GM06990 (cell line): Measurements from ENCODE around the gene ADAMTS9.

Experiments
- DNase-seq: peaks from one replicate; pipeline ENCODE4 v3.0.0-alpha.2; 2011; ENCODE audit not compliant: insufficient read length; ENCODE audit errors: extremely low read depth
- H3K27me3 ChIP-seq: replicated peaks from 2 replicates; pipeline ENCODE4 v1.6.0; 2011; ENCODE audit warnings: low read length; ENCODE audit not compliant: control insufficient read depth, insufficient read depth
- H3K36me3 ChIP-seq: 2 replicates; pipeline ENCODE4 v1.5.1; 2011; ENCODE audit warnings: low read length; ENCODE audit not compliant: control insufficient read depth, insufficient read depth
- H3K4me3 ChIP-seq: replicated peaks from 2 replicates; pipeline ENCODE4 v1.5.1; 2011; ENCODE audit warnings: low read depth, mild to moderate bottlenecking, control low read depth, low read length
- TF ChIP-seq, protein P1 (sequence below): IDR thresholded peaks from 2 replicates; pipeline ENCODE4 v1.5.1; 2011; ENCODE audit warnings: low read length, control low read depth, mild to moderate bottlenecking, inconsistent platforms; ENCODE audit not compliant: insufficient read depth, poor library complexity, severe bottlenecking

Gene ADAMTS9

DNA sequence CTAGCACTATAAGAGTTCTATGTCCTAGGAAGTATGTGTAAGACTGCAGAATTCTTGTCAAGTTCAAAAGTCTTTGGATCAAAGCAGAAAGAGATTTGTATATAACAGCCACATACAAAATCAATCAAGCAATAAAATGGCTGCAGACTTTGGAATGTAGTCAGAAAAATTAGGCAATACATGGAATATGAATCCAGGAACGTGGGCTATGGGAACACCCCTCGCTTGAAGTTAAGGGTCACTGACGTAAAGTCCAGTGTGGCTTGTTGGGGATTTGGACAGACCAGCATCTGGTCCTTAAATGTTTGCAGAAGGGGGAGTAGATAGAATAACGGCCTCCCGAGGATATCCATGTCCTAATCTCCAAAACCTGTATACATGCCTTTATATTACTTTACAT lies 178.6 kb downstream of the ADAMTS9 start:
- TF ChIP-seq, protein P1, sequence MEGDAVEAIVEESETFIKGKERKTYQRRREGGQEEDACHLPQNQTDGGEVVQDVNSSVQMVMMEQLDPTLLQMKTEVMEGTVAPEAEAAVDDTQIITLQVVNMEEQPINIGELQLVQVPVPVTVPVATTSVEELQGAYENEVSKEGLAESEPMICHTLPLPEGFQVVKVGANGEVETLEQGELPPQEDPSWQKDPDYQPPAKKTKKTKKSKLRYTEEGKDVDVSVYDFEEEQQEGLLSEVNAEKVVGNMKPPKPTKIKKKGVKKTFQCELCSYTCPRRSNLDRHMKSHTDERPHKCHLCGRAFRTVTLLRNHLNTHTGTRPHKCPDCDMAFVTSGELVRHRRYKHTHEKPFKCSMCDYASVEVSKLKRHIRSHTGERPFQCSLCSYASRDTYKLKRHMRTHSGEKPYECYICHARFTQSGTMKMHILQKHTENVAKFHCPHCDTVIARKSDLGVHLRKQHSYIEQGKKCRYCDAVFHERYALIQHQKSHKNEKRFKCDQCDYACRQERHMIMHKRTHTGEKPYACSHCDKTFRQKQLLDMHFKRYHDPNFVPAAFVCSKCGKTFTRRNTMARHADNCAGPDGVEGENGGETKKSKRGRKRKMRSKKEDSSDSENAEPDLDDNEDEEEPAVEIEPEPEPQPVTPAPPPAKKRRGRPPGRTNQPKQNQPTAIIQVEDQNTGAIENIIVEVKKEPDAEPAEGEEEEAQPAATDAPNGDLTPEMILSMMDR = no peak
- Histone ChIP-seq H3K27me3 (no peaks in the 10 kb centered on the region), H3K4me3 (no peak overlapping the region), H3K36me3 (no peaks in the 10 kb centered on the region)
- no peak for DNase-seq

DNA sequence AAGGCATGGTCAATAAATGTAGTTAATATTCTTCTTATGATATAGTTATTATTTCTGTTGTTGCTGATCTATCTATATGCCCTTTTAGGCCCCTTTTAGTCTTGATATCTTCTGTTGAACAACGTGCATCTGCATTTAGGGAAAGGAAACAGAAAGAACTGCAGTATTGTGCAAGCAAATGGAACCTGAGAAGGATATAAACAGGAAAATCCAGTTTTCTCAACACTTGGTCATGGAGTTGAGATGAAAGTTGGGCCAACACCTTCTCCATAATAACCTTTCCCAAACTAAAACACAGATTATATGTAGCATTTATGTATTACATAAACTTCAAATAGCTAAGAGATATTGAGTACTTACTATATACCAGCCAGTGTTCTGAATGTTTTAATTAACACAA lies 179.7 kb downstream of the ADAMTS9 start:
- H3K4me3 ChIP-seq = no peak overlapping the region
- DNase-seq = no peak
- H3K36me3 ChIP-seq = no peaks in the 10 kb centered on the region
- no peaks in the 10 kb centered on the region for H3K27me3 ChIP-seq
- TF ChIP-seq, protein P1 = no peak

DNA sequence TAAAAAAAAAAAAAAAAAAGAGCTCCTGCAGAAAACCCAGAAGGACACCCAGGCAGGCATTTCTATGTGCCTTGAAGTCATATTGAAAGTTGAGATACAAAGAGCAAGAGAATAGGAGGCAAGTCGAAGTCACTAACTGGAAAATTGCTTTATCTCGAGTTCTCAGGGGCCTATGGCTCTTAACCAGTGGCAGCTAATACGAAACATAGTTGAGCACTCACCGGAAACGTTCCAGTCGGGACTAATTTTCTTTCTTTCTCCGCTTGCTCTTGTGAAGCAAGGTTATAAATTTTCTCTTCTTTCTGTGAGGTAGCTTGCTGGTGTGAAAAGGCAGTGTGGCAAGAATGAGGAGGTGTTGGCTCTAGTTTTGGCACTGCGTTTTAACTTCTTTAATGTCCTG lies 181.5 kb downstream of the ADAMTS9 start:
- peak; percentile 29 for DNase-seq
- Histone ChIP-seq H3K36me3 (no peaks in the 10 kb centered on the region), H3K4me3 (no peak overlapping the region), H3K27me3 (no peaks in the 10 kb centered on the region)
- TF ChIP-seq, protein P1 = no peak

DNA sequence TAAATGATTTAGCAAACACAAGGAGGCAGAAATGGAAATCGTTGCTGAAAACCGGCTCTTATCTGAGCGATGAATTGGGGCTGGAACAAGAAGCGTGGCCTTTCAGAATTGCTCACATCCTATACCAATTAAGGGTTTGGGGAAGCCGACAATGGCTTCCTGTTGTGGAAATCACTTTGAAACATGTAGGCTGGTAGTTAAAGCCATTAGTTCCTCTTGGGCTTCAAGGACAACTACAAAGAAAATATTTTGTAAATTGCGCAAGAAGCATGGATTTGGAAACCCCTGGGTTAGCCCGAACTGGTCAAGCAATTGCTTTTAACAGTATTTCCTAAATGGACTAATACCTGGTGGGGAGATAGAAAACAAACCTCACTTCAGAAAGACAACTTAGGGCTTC lies 182.4 kb downstream of the ADAMTS9 start:
- Histone ChIP-seq H3K27me3 (no peaks in the 10 kb centered on the region), H3K4me3 (no peak overlapping the region), H3K36me3 (no peaks in the 10 kb centered on the region)
- TF ChIP-seq, protein P1 = no peak
- DNase-seq = no peak

DNA sequence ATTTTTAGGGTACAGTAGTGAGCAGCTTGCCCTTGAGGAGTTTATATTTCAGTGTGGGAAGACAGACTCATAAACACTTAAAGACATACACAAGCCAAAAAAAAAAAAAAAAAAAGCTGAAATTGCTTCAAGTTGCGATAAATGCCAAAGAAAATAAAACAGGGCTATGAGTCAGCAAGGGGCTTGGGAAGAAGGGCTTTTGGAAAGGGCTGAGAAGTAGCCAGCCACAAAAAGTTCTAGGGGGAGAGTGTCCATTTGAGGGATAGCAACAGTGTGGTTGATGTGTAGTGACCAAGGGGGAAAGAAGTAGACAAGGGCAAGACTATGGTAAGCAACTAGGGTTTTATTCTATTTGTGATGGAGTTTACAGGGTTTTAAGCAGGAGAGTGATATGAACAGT lies 185.5 kb downstream of the ADAMTS9 start:
- TF ChIP-seq, protein P1 = no peak
- Histone ChIP-seq H3K27me3 (no peaks in the 10 kb centered on the region), H3K4me3 (no peak overlapping the region), H3K36me3 (no peaks in the 10 kb centered on the region)
- no peak for DNase-seq

DNA sequence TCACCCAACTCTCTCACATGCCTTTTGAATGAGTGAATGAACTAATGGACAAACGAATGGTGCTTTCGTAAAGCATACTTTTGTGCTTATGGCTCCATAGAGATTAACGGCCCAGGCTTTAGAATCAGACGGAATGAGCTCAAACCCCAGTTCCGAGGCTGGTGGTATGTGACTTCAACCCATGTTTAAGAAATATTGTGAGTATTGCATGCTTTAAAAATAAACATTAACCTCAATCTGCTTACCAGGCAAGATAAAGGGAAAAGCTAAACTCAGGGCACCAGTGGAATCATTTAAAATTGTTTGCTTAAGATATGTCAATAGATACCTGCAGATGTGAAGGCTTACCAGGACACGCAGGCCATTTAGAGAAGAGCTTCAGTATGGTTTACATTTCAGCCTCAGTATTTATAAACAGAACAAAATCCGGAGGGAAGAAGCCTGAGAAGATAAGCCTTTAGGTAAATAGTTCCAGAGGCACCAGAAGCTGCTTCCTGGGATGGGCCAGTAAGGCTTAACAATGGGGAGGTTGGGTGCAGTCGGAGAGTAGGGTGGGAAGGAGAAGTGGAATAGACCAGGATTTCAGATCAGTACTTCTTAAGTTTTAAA lies 186.4 kb downstream of the ADAMTS9 start:
- Histone ChIP-seq H3K36me3 (no peaks in the 10 kb centered on the region), H3K4me3 (no peak overlapping the region), H3K27me3 (no peaks in the 10 kb centered on the region)
- DNase-seq = no peak
- TF ChIP-seq, protein P1 = no peak
